Right lobe of liver (tissue), 6 donors: ENCODE data around the gene MCUB. TPM values are rescaled to one million over a fixed set of nuclear protein-coding genes. Genes with fewer than 3 reads are reported as not detected.

Source experiments
- ATAC-seq, 4 donors: fragments of 200-7000 bp; cut with Tn5 transposase; one replicate each; pipeline ENCODE4 v1.9.1; 2020; ENCODE audit warnings: mild to moderate bottlenecking in 4 of 4, moderate library complexity in 4 of 4
- DNase-seq, 3 donors: peaks; one replicate each; pipeline ENCODE4 v3.0.0-alpha.2; 2020
- H3K27ac ChIP-seq, 3 donors: fragments of 200-600 bp; one replicate each; pipeline ENCODE4 v1.8.0; 2022
- H3K27me3 ChIP-seq, 2 donors: fragments of 200-600 bp; one replicate each; pipeline ENCODE4 v1.8.0; 2022
- H3K36me3 ChIP-seq, 4 donors: fragments of 200-600 bp; sonication (generic) in 1 of 4; one replicate each; pipeline versions ENCODE4 v1.5.1 to v1.8.0; 2017 to 2022; ENCODE audit warnings: control low read depth in 1 of 4
- H3K4me1 ChIP-seq, 4 donors: fragments of 200-600 bp; sonication (generic) in 1 of 4; one replicate each; pipeline versions ENCODE4 v1.5.1 to v1.8.0; 2017 to 2022; ENCODE audit warnings: control low read depth in 1 of 4
- H3K4me3 ChIP-seq, 3 donors: fragments of 200-600 bp; one replicate each; pipeline ENCODE4 v1.8.0; 2022
- H3K9me3 ChIP-seq, 4 donors: fragments of 200-600 bp; sonication (generic) in 1 of 4; one replicate each; pipeline versions ENCODE4 v1.5.1 to v1.8.0; 2017 to 2022; ENCODE audit warnings: control low read depth in 1 of 4
- POLR2A ChIP-seq: fragments of 450-650 bp; IDR thresholded peaks from one replicate; pipeline ENCODE4 v1.6.1; 2017; ENCODE audit warnings: antibody characterized with exemption, mild to moderate bottlenecking
- WGBS: methylation state at CpG from one replicate; pipeline ENCODE4 v1.1.6; 2018; ENCODE audit warnings: low coverage, low lambda C conversion rate; ENCODE audit not compliant: insufficient coverage; ENCODE audit errors: missing lambda C conversion rate; 5-methylcytosine and 5-hydroxymethylcytosine counted together
- intact Hi-C, 2 donors: fragments of 100-400 bp; cut with DNase I; formaldehyde crosslinking; loops; one replicate each; pipeline versions ENCODE4 v1.11.2 to v1.14.1; 2022
- small RNA-seq, 2 experiments: library from RNA; depleted of rRNA; stranded (forward); fragments of <200 nt; gene quantifications; one replicate each; pipeline ENCODE3, GENCODE V24; 2016
- total RNA-seq, 6 experiments: library from RNA; depleted of rRNA in 2 of 6; stranded (reverse); fragments of >200 nt in 2 of 6; fragmentation: NEBNext Ultra II Directional in 3 of 6; extraction: Animal tissue kit (Norgen Biotek cat#: 25700) in 3 of 6; gene quantifications; one replicate each; pipeline versions ENCODE4 v1.1.0 to v1.2.4, GENCODE V29; 2016 to 2023
- TF ChIP-seq, protein P1 (sequence below), 4 donors: fragments of 200-600 bp in 3 of 4; fragments of 450-650 bp in 1 of 4; IDR thresholded peaks; one replicate each; pipeline versions ENCODE4 v1.5.1 to v1.8.0; 2016 to 2022; ENCODE audit warnings: antibody characterized with exemption in 4 of 4, mild to moderate bottlenecking in 2 of 4
- donor health status: DM: no; HTN: yes; CAD: no.
- donor health status: DM: no; HTN: no; CAD: no.
- donor health status: DM: no; HTN: no; CAD: no.
- donor health status: DM: no; HTN: yes; CAD: no.
- donor health status: DM: no; HTN: yes; CAD: no.

Gene MCUB
- total RNA-seq, 6 experiments from 2014 or later, result 0.66 to 2.7 (median 1.3) TPM

DNA sequence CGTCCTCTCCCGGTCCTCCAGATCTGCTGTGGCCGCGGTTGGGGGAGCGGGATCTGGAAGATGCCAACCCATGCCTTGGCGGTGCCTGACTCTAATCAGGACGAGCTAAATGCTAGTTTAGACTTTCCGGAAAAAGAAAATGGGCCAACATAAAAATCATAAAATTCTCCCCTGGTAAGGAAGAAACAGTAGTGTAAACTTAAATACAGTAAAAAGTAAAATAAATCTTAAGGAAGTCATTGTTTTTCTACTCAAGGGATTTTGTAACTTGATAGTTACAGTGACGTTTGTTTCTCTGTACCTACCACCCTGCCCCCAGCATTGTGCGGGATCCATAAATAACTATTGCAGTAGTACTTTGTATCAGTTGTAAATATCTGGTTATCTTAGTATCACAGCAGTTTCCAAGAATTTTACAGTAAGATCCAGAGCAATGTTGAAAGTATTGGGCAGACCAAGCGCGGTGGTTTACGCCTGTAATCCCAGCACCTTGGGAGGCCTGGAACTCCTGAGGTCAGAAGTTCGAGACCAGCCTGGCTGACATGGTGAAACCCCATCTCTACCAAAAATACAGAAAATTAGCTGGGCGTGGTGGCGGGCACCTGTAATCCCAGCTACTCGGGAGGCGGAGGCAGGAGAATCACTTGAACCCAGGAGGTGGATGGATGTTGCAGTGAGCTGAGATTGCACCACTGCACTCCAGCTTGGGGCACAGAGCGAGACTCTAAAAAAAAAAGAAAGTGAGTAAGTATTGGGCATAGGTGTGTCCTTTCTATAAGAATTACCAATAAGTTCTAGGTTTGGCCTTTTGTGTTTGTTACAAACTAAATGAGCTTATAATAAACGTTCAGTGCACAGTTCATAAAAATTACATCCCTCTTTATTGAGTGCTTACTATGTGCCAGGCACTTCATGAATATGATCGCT, 170.8 kb downstream of the MCUB start:
- 48% methylated on average over 18 of the region's 21 CpGs for WGBS
- no peak for DNase-seq

DNA sequence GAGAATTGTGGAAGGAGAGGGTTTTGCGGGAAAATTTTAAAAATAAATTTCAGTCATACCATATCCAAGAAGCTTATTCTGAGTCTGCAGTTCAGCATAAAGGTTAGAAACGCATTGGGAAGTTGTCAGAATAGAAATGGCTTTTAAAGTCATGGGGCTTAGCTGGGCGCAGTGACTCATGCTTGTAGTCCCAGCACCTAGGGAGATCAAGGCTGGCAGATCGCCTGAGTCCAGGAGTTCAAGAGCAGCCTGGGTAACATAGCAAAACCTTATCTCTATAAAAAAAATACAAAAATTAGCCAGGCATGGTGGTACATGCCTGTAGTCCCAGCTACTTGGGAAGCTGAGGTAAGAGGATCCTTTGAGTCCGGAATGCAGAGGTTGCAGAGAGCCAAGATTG, 173.7 kb downstream of the MCUB start:
- Histone ChIP-seq H3K36me3 (no peaks in the 10 kb centered on the region), H3K9me3 (no peaks in the 10 kb centered on the region), H3K4me3 (no peak overlapping the region), H3K27me3 (no peaks in the 10 kb centered on the region), H3K4me1 (peaks cover 0 to 23% (median 7%) of the 10 kb centered on the region in 4 donors), H3K27ac (no peak overlapping the region)
- 87% methylated on average over 4 of the region's 5 CpGs for WGBS
- DNase-seq (peak in 1 of 3 donors; percentile 38), ATAC-seq (no peak)
- TF ChIP-seq POLR2A, result no peak
- TF ChIP-seq, protein P1, sequence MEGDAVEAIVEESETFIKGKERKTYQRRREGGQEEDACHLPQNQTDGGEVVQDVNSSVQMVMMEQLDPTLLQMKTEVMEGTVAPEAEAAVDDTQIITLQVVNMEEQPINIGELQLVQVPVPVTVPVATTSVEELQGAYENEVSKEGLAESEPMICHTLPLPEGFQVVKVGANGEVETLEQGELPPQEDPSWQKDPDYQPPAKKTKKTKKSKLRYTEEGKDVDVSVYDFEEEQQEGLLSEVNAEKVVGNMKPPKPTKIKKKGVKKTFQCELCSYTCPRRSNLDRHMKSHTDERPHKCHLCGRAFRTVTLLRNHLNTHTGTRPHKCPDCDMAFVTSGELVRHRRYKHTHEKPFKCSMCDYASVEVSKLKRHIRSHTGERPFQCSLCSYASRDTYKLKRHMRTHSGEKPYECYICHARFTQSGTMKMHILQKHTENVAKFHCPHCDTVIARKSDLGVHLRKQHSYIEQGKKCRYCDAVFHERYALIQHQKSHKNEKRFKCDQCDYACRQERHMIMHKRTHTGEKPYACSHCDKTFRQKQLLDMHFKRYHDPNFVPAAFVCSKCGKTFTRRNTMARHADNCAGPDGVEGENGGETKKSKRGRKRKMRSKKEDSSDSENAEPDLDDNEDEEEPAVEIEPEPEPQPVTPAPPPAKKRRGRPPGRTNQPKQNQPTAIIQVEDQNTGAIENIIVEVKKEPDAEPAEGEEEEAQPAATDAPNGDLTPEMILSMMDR (IDR thresholded peaks at IDR 0.05), result no peak
- intact Hi-C loops, result no loop called here

More for the DNA sequence above, 170.8 kb downstream of the MCUB start:
- no peaks in the 10 kb centered on the region for H3K36me3 ChIP-seq
- intact Hi-C loops, result no loop called here
- TF ChIP-seq, protein P1 (IDR thresholded peaks at IDR 0.05), result no peak
- TF ChIP-seq POLR2A, result no peak
- H3K27me3 ChIP-seq, result no peaks in the 10 kb centered on the region
- peak overlapping the region; percentile 29 to 71 (median 71) for H3K4me3 ChIP-seq
- peak in 1 of 4 donors; percentile 3 for ATAC-seq
- H3K27ac ChIP-seq, result peak overlapping the region; percentile 75 to 83 (median 82)
- H3K4me1 ChIP-seq, result peaks cover 0 to 22% (median 6%) of the 10 kb centered on the region in 4 donors
- no peaks in the 10 kb centered on the region for H3K9me3 ChIP-seq

DNA sequence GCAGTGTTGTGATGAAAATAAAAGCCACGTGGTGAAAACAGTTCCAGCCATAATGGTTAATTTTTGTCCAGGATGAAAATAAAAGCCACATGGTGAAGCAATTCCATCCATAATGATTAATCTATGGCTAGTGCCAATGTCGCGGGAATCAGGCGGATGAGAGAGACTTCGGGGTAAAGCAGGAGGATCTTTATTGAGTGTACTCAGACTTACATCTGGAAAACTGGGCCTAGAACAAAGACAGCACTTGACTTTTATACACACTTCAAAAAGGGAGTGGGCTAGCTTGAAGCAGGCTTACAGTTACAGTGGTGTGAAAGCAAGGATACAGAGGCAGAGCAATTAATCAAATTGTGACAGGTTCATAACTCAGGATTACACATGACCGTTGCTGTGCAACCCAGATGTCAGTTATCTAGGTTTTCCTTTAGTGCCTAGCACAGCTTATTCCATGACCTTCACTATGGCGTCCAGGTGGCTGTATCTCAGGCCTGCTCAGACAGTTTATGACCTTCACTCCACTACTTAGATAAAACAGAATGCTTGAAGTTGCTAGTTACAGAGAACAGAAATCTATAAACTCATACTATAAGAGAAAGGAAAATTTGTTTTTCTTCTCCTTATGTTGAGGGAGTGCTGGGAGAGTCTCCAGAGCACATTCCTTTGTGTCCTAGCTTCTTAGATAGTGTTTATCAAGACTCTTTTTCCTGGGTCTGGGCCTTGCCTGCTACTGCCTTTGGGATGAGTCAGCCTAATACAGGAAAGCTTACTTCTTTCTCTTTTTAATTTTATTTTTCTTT, 175.7 kb downstream of the MCUB start:
- peak overlapping the region in 1 of 3 donors; percentile 23 for H3K27ac ChIP-seq
- intact Hi-C loops, result no loop called here
- no peak for TF ChIP-seq POLR2A
- TF ChIP-seq, protein P1 (IDR thresholded peaks at IDR 0.05), result no peak
- DNase-seq (no peak), ATAC-seq (peak; percentile 56 to 79 (median 64))
- 28% methylated on average over 7 of the region's 7 CpGs for WGBS
- H3K27me3 ChIP-seq, result no peaks in the 10 kb centered on the region
- no peak overlapping the region for H3K4me3 ChIP-seq
- no peaks in the 10 kb centered on the region for H3K9me3 ChIP-seq
- peaks cover 0 to 20% (median 7%) of the 10 kb centered on the region in 4 donors for H3K4me1 ChIP-seq
- peaks cover 0 to 9% (median 3%) of the 10 kb centered on the region in 4 donors for H3K36me3 ChIP-seq

Small RNA genes within 50 kb of the gene (small RNA-seq; reads per million reads assigned to genes)
- 0 to 1.1 reads per million in 2 experiments for gene HIGD1AP14

Other genes with a start within 250 kb of the MCUB start
- gene SEC24B, start 126.4 kb upstream of the MCUB start, total RNA-seq, result 10 to 100 TPM; 22.1 to 55.0 (median 27.1) TPM
- 10 to 100 TPM; 14.1 to 18.4 (median 15.3) TPM for gene CASP6, start 143.2 kb downstream of the MCUB start, total RNA-seq
- gene PLA2G12A, start 169.8 kb downstream of the MCUB start, total RNA-seq, result 10 to 100 TPM; 22.0 to 31.9 (median 27.4) TPM
- gene CFI, start 241.8 kb downstream of the MCUB start, total RNA-seq, result 100 to 1,000 TPM; 316 to 610 (median 469) TPM